22Rv1 (cell line): ENCODE measurements around the gene ZNF618.
A peak's percentile ranks its signal among the peaks of the same experiment; 100 is the strongest.

ENCODE experiments used
- H3K27ac ChIP-seq: fragments of 450-650 bp; 2 replicates; pipeline ENCODE4 v1.5.1; 2017
- CTCF ChIP-seq: fragments of 450-650 bp; IDR thresholded peaks from 2 replicates; pipeline ENCODE4 v1.5.1; 2017; ENCODE audit warnings: mild to moderate bottlenecking
- ZFX ChIP-seq: fragments of 450-650 bp; IDR thresholded peaks from 2 replicates; pipeline ENCODE4 v1.6.1; 2017; ENCODE audit warnings: antibody characterized with exemption, borderline replicate concordance

Gene ZNF618

GRCh38 chr9:113888976-113889375 is 12.9 kb downstream of the ZNF618 start:
- no peak overlapping the region for H3K27ac ChIP-seq
- TF ChIP-seq CTCF, result no peak
- TF ChIP-seq ZFX, result no peak

GRCh38 chr9:113890704-113891103 is 14.6 kb downstream of the ZNF618 start:
- H3K27ac ChIP-seq, result no peak overlapping the region
- no peak for TF ChIP-seq ZFX
- TF ChIP-seq CTCF, result no peak

GRCh38 chr9:113892861-113893491 is 16.9 kb downstream of the ZNF618 start:
- peak overlapping the region; percentile 64 for H3K27ac ChIP-seq
- TF ChIP-seq ZFX (no peak), CTCF (no peak)

GRCh38 chr9:113894166-113894565 is 18.1 kb downstream of the ZNF618 start:
- TF ChIP-seq CTCF (no peak), ZFX (no peak)
- H3K27ac ChIP-seq, result no peak overlapping the region

- TF ChIP-seq ZFX (no peak), CTCF (no peak)
- no peak overlapping the region for H3K27ac ChIP-seq
Measured at GRCh38 chr9:113895526-113895925, 19.4 kb downstream of the ZNF618 start.

- no peak for TF ChIP-seq CTCF
- TF ChIP-seq ZFX, result no peak
Measured at GRCh38 chr9:113896713-113897112, 20.6 kb downstream of the ZNF618 start.

GRCh38 chr9:113898151-113898550 is 22.0 kb downstream of the ZNF618 start:
- TF ChIP-seq ZFX, result no peak
- no peak for TF ChIP-seq CTCF
- no peak overlapping the region for H3K27ac ChIP-seq

More at GRCh38 chr9:113896713-113897112, 20.6 kb downstream of the ZNF618 start:
- no peak overlapping the region for H3K27ac ChIP-seq
